ENCODE data around the gene FOXJ3. TPM values are rescaled to one million over a fixed set of nuclear protein-coding genes. Genes with fewer than 3 reads are reported as not detected.

The FOXJ3 gene
- total RNA-seq, 1 experiment from 2014 or later, result 16.8 TPM

GRCh38 chr1:42311138-42311537, 23.9 kb downstream of the FOXJ3 start:
- DNase-seq (ENCODE audit: low spot score), result no peak

DNA sequence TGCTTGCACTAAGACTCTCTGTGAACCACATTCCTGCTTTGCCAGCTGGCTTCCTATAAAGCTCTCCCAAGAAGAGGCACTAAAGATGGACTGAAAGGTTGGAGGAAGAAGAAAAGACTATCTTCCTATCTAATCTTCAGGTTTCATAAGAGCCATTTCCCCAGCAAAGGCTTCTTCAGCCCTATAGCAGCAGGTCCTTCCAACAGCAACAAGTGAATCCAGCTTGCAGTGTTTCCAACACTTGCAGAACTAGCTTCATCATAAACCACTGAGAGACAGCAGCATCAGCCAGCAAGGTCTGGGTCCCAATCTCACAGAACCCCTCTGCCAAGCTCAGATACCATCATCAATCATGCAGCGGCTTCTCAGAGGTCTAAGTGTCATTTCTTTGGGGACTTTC, 28.1 kb downstream of the FOXJ3 start:
- DNase-seq (ENCODE audit: low spot score), result no peak

GRCh38 chr1:42305639-42306038, 29.4 kb downstream of the FOXJ3 start:
- DNase-seq (ENCODE audit: low spot score), result no peak

DNA sequence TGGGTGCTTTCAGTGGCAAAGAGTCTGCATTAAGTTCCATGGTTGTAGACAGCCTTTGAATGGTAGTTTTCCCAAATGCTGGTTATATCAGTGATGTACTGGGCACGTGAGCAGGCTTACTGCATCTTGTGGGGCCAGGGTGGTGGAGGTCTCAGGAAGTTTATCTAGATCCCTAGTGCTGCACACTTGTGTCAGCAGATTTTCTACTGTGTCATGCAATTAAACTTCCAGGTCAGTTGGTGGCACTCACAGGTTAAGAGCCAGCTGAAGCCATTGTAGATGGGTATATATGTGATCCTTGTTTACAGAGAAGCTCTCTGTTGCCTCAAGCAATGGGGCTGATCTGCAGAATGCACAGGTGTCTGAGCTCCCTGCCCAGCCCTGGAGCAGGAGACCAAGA, 33.0 kb downstream of the FOXJ3 start:
- no peak for DNase-seq (ENCODE audit: low spot score)

DNA sequence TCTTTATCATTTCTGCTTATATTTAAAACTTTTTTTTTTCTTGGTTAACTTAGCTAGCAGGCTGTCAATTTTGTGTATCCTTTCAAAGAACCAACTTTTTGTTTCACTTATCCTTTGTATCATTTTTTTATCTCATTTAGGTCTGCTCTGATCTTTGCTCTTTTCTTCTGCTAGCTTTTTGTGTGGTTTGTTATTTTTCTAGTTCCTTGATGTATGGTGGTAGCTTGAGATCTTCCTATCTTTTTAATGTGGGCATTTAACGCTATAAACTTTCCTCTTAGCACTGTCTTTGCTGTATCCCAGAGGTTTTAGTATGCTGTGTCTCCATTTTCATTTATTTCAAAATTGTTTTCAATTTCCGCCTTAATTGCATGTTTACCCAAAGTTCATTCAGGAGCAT, 36.5 kb downstream of the FOXJ3 start:
- DNase-seq (ENCODE audit: low spot score), result no peak

DNA sequence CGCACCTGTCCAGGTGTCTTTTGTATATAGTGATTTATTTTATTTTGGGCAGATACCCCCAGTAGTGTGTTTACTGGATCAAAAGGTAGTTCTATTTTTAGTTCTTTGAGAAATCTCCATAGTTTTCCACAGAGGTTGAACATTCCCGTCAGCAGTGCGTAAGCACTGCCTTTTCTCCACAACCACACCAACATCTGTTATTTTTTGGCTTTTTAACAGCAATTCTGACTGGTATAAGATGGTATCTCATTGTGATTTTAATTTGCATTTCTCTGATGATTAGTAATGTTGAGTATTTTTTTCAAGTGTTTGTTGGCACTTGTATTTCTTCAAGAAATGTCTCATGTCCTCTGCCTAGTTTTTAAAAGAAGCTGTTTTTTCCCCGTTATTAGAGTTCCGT, 39.2 kb downstream of the FOXJ3 start:
- DNase-seq (ENCODE audit: low spot score), result no peak

DNA sequence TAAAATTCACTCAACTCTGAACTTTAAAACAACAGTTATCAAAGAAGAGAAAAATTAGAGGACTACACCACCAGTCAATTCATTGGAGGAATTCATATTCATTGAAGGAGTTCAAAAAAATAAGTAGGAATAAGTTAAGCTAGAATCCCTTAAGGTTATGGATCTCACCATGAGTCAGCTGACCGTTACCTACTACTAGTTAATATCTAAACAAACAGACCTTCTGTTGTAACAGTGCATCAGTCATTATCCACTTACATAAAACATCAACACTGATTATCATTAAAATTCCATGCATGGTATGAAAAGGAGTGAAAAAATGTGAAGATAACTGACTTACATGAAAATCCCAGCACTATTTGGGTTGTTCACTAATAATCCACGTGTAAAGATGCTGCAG, 44.9 kb downstream of the FOXJ3 start:
- DNase-seq (ENCODE audit: low spot score), result no peak

DNA sequence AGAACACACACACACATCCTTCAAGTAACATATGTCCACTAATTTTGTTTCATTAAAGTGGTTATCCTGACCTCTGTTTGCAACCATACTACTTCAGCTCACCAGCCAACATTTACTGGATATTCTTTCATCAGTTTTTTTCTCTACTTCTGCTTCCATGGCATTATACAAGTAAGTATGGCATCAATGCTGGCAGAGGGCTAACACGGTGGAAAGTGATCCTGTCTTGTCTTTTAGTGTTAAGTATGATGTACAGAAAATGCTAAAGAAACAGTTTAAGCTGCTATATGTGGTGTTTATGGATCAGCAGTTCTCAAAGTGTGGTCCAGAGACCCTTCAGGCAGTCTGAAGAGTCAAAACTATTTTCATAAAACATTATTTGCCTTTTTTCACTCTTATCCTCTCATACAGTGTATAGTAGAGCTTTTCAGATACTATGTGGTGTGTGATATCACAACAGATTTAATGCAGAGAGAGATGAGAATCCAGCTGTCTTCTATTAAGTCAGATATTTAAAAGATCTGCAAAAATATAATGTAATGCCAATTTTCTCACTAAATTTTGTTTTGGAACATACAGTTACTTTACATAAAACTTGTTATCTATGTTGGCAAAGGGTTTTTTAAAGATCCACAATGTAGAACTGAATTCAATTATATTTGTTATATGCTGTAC, 46.6 kb downstream of the FOXJ3 start:
- no peak for DNase-seq (ENCODE audit: low spot score)

DNA sequence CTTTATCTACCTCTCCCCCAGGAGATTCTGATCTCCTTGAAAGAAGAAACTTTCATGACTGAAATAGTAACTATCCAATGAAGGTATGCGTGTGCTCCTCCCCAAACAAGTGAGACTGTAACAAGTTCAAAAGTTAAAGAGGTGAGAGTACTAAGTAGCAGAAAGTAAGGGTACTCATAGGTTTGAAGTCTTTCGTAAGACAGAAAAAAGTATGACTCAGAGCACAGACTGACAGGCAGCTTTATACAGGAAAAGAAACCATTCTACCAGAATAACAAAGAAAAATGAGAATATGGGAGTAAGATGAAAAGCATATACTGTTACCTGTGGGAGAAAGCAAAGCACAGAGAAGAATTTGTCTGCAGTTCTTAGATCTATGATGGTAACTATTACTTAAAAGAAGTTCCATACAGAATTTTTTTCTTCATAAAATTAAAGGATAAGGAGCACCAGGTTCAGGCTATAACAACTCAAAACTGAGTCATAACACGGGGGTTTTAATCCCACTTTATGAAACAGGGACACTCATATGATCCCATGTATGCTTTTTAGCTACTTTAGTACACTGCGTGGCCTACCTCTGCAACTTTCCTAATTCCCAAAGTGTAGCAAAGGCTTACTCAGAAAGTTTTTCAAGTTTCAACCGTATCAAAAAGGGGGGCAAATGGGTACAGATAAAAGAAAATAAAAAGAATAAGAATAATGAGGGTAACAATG, 52.0 kb downstream of the FOXJ3 start:
- DNase-seq (ENCODE audit: low spot score), result no peak

GRCh38 chr1:42282024-42282579, 52.9 kb downstream of the FOXJ3 start:
- no peak for DNase-seq (ENCODE audit: low spot score)

DNA sequence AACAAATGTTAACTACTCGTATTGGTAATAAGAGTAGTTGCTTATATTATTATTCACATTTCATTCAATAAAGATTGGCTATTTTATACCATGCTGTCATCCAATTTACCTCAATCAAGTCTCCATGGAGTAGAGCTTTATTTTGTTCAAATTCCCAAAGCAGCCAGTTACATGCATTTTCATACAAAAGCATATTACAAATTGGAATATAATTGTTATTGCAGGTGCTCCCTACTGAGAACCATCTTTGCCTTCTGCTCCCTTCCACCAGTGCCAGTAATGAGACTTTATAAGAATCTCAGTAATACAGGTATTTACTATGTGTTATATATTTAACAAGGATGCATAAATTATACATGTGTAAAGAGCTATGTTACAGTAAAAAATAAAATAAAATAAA, 54.2 kb downstream of the FOXJ3 start:
- DNase-seq (ENCODE audit: low spot score), result no peak

GRCh38 chr1:42279055-42279454, 56.0 kb downstream of the FOXJ3 start:
- DNase-seq (ENCODE audit: low spot score), result no peak

DNA sequence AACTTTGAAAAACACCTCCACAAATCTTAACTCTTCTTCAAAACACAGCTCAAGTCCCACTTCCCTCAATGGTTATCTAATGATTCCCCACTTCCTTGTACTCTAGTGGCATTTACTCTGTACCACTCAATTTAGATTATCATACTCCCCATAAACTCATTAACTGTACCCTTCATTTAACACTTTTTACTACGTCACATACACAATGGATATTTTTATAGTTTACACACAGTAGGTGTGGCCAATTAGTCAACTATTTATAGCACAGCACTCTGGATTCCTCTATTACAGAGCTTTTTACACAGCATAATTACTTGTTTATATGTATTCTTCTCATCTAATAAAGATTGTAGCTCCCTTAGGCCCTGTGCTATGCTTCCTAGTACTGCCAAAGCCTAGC, 62.1 kb downstream of the FOXJ3 start:
- no peak for DNase-seq (ENCODE audit: low spot score)

DNA sequence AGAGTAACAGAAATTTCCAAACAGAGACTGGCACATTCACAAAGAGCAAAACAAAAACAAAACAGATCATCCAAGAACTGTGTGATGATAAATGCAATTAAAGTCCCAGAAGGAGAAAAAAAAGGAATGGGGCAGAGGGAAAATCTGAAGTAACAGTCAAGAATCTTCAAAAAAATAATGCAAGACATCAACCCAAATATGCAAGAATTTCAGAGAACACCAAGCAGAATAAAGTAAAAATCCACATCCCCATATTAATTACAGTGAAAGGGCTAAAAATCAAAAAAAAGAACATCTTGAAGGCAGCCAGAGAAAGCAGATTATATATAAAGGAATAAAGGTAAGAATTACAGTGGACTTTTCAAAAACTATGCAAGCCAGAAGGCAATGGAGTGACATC, 67.1 kb downstream of the FOXJ3 start:
- DNase-seq (ENCODE audit: low spot score), result no peak

- DNase-seq (ENCODE audit: low spot score), result peak; percentile 39
Measured at GRCh38 chr1:42266253-42267135, 68.5 kb downstream of the FOXJ3 start.

- DNase-seq (ENCODE audit: low spot score), result no peak
Measured at GRCh38 chr1:42264511-42265190, 70.4 kb downstream of the FOXJ3 start.

DNA sequence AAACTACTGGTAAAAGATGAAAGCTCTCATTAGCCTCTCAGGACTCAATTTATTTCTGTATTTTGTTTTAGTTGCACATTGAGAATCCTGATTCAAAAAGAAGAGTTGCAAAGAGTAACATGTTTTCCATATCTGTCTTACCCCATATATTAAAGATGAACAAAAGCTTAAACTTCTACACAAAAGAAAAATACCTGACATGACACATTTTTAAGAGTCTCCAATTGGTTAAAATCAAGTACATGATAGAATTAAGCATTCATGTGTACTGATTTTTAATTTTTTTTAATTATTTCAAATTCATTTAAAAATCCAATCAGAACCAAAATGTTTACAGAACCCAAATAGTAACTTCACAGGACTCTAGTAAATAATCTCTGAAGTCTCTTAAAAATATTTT, 72.0 kb downstream of the FOXJ3 start:
- DNase-seq (ENCODE audit: low spot score), result no peak

- DNase-seq (ENCODE audit: low spot score), result no peak
Measured at GRCh38 chr1:42260376-42261070, 74.5 kb downstream of the FOXJ3 start.

GRCh38 chr1:42259739-42260064, 75.3 kb downstream of the FOXJ3 start:
- no peak for DNase-seq (ENCODE audit: low spot score)

- no peak for DNase-seq (ENCODE audit: low spot score)
Measured at GRCh38 chr1:42259059-42259738, 75.8 kb downstream of the FOXJ3 start.

- no peak for DNase-seq (ENCODE audit: low spot score)
Measured at GRCh38 chr1:42258218-42258617, 76.8 kb downstream of the FOXJ3 start.
